Prostate gland (tissue), 2 donors: ENCODE results near the gene ZNF267. TPM values are rescaled to one million over a fixed set of nuclear protein-coding genes. Genes with fewer than 3 reads are reported as not detected.
"Not testable (repeated sequence)": the region's sequence is repeated elsewhere in the genome, so short reads cannot be mapped to it uniquely, and the experiment has no call there.

Experiments
- DNase-seq: peaks from one replicate; pipeline ENCODE4 v3.0.0-alpha.2; 2019; ENCODE audit warnings: low spot score
- H3K27ac ChIP-seq, 2 donors: fragments of 200-600 bp; sonication (generic); 2 replicates each; pipeline ENCODE4 v1.5.1; 2017 to 2019
- H3K27me3 ChIP-seq: fragments of 200-600 bp; sonication (generic); replicated peaks from 2 replicates; pipeline ENCODE4 v1.5.1; 2019; ENCODE audit not compliant: insufficient read depth
- H3K36me3 ChIP-seq, 2 donors: fragments of 200-600 bp; sonication (generic); 1 replicate in 1 of 2; 2 replicates in 1 of 2; pipeline versions ENCODE4 v1.5.1 to v1.8.1; 2017 to 2019
- H3K4me1 ChIP-seq: fragments of 200-600 bp; sonication (generic); replicated peaks from 2 replicates; pipeline ENCODE4 v1.5.1; 2019
- H3K4me3 ChIP-seq, 2 donors: fragments of 200-600 bp; sonication (generic); 2 replicates each; pipeline ENCODE4 v1.5.1; 2017 to 2019
- H3K9me3 ChIP-seq: fragments of 200-600 bp; sonication (generic); 2 replicates; pipeline ENCODE4 v1.5.1; 2017
- POLR2A ChIP-seq: fragments of 450-650 bp; IDR thresholded peaks from one replicate; pipeline ENCODE4 v1.6.1; 2016; ENCODE audit warnings: antibody characterized with exemption, mild to moderate bottlenecking
- POLR2AphosphoS5 ChIP-seq: sonication (generic); formaldehyde crosslinking; IDR thresholded peaks from one replicate; pipeline ENCODE4 v1.6.1; 2017; ENCODE audit warnings: antibody characterized with exemption
- WGBS: methylation state at CpG from one replicate; pipeline ENCODE4 v1.1.5; 2018; 5-methylcytosine and 5-hydroxymethylcytosine counted together
- intact Hi-C: fragments of 100-400 bp; cut with DNase I; formaldehyde crosslinking; loops from one replicate; pipeline ENCODE4 v1.14.2; 2022
- total RNA-seq, 2 donors: library from RNA; depleted of rRNA; stranded (reverse); fragments of >200 nt; gene quantifications; one replicate each; pipeline ENCODE4 v1.1.0, GENCODE V29; 2016
- TF ChIP-seq, protein P1 (sequence below), 4 experiments: fragments of 200-600 bp in 2 of 4; fragments of 450-650 bp in 2 of 4; sonication (generic) in 2 of 4; IDR thresholded peaks; 1 replicate in 3 of 4; 2 replicates in 1 of 4; pipeline ENCODE4 v1.5.1; 2016 to 2019; ENCODE audit warnings: antibody characterized with exemption in 4 of 4, mild to moderate bottlenecking in 2 of 4, moderate library complexity in 2 of 4

ZNF267 gene
- 10 to 100 TPM in 1 of 2 donors, 1 to 10 TPM in 1; 6.9 to 21.4 TPM for total RNA-seq

DNA sequence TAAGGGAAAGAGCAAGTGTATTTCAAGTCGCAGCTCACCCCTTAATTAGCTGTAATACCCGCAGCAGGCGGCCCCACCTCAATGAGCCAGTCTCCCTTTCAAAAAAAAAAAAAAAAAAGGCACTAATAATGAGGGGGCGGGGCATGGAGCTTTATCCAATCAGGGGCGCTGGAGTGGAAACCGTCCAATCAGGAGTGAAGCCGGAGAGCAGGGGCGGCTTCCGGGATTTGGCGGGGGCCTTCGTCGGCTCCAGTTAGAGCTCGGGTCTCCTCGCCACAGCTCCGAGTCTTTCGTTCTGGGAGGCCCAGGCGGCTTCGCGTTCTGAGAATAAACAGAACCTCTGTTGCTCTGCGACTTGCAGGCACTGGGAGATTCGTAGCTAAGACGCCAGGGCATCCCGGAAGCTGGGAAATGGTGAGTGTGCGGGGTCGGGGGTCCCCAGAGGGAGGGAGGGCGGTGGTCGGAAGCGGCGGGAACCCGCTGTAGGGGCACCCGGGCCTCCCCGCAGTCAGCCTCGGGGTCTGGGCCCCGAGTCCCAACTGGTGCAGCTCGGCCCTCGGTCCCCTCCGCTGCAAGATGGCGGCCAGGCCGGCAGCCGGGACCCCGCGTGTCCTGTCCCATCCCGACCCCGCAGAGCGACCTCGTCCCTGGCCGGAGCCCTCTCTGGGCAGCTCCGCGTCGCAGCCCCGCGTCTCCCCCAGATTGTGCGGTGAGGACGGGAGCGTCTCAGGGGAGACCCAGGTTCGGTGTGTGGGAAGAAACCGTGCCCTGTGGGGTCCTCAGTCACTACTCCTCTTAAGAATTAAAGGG is at the start of gene ZNF267:
Gene ZNF267 (plus strand): TSS at position 252 of the 810 bp plus-strand sequence. CDS start 160 bp downstream, at position 412.
- WGBS: under 1% methylated on average over 50 of the region's 57 CpGs
- intact Hi-C loops: loop anchor here (5.0 to 10.0 kb wide), 4 partner anchors 159 to 889 kb away; partner anchors contain the start of genes HSD3B7 and RUSF1
- DNase-seq: peak; percentile 95
- Histone ChIP-seq H3K9me3 (no peaks in the 10 kb centered on the region), H3K27me3 (no peaks in the 10 kb centered on the region), H3K27ac (peak within 1 kb of the TSS; percentile 84 to 85), H3K4me3 (peak within 1 kb of the TSS; percentile 96 to 99), H3K4me1 (no peaks in the 10 kb centered on the region), H3K36me3 (no peaks in the 10 kb centered on the region)
- TF ChIP-seq POLR2A: peak; percentile 88
- peak; percentile 82 for TF ChIP-seq POLR2AphosphoS5
- TF ChIP-seq, protein P1, sequence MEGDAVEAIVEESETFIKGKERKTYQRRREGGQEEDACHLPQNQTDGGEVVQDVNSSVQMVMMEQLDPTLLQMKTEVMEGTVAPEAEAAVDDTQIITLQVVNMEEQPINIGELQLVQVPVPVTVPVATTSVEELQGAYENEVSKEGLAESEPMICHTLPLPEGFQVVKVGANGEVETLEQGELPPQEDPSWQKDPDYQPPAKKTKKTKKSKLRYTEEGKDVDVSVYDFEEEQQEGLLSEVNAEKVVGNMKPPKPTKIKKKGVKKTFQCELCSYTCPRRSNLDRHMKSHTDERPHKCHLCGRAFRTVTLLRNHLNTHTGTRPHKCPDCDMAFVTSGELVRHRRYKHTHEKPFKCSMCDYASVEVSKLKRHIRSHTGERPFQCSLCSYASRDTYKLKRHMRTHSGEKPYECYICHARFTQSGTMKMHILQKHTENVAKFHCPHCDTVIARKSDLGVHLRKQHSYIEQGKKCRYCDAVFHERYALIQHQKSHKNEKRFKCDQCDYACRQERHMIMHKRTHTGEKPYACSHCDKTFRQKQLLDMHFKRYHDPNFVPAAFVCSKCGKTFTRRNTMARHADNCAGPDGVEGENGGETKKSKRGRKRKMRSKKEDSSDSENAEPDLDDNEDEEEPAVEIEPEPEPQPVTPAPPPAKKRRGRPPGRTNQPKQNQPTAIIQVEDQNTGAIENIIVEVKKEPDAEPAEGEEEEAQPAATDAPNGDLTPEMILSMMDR (IDR thresholded peaks at IDR 0.05): no peak

DNA sequence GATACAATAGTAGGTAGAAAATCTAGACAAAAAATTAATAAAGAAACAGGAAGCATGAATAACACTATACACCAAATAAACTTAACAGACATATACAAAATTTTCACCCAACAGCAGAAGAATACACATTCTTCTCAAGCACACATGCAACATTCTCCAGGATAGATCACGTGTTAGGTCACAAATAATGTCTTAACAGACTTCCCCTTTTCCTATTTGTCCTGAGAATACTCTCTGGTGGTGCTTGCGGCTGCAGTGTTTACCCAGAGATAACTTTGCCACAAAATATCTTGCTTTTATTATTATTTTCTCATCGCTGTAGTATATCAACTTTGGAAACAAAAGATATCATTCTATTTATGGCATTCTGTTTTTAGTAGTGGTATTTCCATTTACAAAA is 40.6 kb upstream of the ZNF267 start:
- DNase-seq: no peak
- Histone ChIP-seq H3K27me3 (no peaks in the 10 kb centered on the region), H3K4me1 (no peaks in the 10 kb centered on the region), H3K9me3 (no peaks in the 10 kb centered on the region), H3K4me3 (no peak overlapping the region), H3K36me3 (no peaks in the 10 kb centered on the region), H3K27ac (no peak overlapping the region)
- WGBS: 57% methylated on average over 3 of the region's 3 CpGs
- intact Hi-C loops: no loop called here
- TF ChIP-seq, protein P1 (IDR thresholded peaks at IDR 0.05): no peak
- TF ChIP-seq POLR2AphosphoS5: no peak

DNA sequence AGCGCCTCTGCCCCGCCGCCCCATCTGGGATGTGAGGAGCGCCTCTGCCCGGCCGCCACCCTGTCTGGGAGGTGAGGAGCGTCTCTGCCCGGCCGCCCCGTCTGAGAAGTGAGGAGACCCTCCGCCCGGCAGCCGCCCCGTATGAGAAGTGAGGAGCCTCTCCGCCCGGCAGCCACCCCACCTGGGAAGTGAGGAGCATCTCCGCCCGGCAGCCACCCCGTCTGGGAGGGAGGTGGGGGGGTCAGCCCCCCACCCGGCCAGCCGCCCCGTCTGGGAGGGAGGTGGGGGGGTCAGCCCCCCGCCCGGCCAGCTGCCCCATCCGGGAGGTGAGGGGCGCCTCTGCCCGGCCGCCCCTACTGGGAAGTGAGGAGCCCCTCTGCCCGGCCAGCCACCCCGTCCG is 37.2 kb upstream of the ZNF267 start:
- intact Hi-C loops, H3K4me1 ChIP-seq, H3K9me3 ChIP-seq, DNase-seq, H3K27ac ChIP-seq, H3K27me3 ChIP-seq, H3K4me3 ChIP-seq, H3K36me3 ChIP-seq: not testable (repeated sequence)
- WGBS: 67% methylated on average over 3 of the region's 31 CpGs

DNA sequence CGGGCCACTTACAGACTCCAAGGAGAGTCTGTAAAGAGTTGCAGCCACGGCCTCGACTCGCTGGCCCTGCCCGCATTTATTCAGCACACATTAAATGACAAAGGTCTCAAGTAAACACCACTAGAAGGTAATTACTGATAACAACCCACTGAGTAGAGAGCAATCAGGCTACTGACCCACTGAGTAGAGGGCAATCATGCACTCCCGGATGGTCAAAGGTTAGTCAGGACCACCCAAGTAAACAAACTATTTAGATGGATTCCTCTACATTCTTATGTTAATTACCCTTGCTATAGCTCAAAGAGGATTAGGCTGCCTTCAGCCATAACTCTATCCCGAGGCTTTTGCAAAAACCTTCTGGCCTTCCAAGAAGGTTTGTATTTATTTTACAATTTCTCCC is 30.7 kb upstream of the ZNF267 start:
- DNase-seq: no peak
- no peaks in the 10 kb centered on the region for H3K9me3 ChIP-seq
- WGBS: 54% methylated on average over 7 of the region's 7 CpGs

DNA sequence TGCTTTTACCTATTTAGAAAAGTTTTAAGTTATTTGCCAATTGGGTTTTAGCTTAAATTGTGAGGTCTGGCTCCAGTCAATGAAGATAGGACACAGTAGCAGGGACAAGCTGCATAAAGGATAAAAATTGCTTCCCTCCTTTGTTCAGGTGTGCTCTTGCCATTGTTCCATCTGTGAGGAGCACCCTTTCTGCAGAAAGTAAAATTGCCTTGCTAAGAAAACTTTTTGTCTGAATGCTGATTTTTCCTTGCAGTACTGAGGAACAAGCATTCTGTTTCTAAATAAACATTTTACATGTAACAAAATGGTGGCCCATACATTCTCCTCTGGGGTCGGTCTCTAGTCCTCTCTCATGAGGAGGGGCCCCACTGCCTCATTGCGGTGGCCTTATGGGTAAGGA is 25.0 kb upstream of the ZNF267 start:
- H3K4me1 ChIP-seq, DNase-seq, H3K4me3 ChIP-seq, H3K36me3 ChIP-seq, H3K27me3 ChIP-seq, H3K27ac ChIP-seq, H3K9me3 ChIP-seq, intact Hi-C loops: not testable (repeated sequence)
- WGBS: 78% methylated on average over 2 of the region's 2 CpGs

More for the DNA sequence above, 30.7 kb upstream of the ZNF267 start:
- TF ChIP-seq, protein P1 (IDR thresholded peaks at IDR 0.05): no peak
- TF ChIP-seq POLR2AphosphoS5: no peak
- TF ChIP-seq POLR2A: no peak
- Histone ChIP-seq H3K27ac (no peak overlapping the region), H3K36me3 (no peaks in the 10 kb centered on the region), H3K4me3 (no peak overlapping the region), H3K27me3 (no peaks in the 10 kb centered on the region), H3K4me1 (no peaks in the 10 kb centered on the region)
- intact Hi-C loops: no loop called here

DNA sequence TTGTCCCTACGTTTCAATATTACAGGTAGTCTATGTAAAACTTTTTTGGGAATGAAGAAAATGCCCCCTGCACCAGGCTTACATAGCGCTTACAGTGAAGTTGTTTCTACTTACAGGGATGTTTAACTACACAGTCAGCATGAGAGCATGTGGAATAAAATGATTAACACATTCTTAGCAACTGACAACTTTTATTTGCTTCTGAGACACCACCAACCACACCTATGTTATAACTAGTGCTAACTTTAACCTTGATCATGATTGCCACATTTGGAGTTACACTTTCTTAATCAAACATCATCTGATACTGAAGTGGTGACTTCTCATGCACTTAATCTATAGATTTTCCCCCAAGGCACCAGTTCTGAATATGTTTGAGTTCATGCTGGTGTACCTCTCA is 20.3 kb upstream of the ZNF267 start:
- no peak for DNase-seq
- 69% methylated on average over 2 of the region's 2 CpGs for WGBS
- Histone ChIP-seq H3K36me3 (no peaks in the 10 kb centered on the region), H3K9me3 (no peaks in the 10 kb centered on the region), H3K4me1 (no peaks in the 10 kb centered on the region), H3K27me3 (peaks cover 3% of the 10 kb centered on the region), H3K27ac (no peak overlapping the region), H3K4me3 (no peak overlapping the region)
- no peak for TF ChIP-seq POLR2A
- TF ChIP-seq, protein P1 (IDR thresholded peaks at IDR 0.05): no peak
- TF ChIP-seq POLR2AphosphoS5: no peak
- intact Hi-C loops: no loop called here
